ENCODE measurements around the gene ELN. TPM values are rescaled to one million over a fixed set of nuclear protein-coding genes. Genes with fewer than 3 reads are reported as not detected.

The ELN gene
- total and polyA plus RNA-seq, 9 of the 15 experiments (the other 6 are each of a cell fraction or from before 2014, with no cell fraction given): 0.20 TPM; not detected in 8

GRCh38 chr7:74094224-74095101 lies 66.5 kb downstream of the ELN start (continued):
- TF ChIP-seq CBX3 (IDR thresholded peaks at IDR 0.05; ENCODE audit: borderline replicate concordance in 1 of 2, low read length in 2 of 2): no peak; a peak in 1 of 3 replicates
- peak; percentile 18 for TF ChIP-seq PRDM10 (IDR thresholded peaks at IDR 0.05; ENCODE audit: partially characterized antibody)
- 0 out of 2 replicates have a peak, but pooled peaks have one; percentile 18 for TF ChIP-seq ZBTB2 (IDR thresholded peaks at IDR 0.05)
- 0 out of 4 replicates have a peak, but pooled peaks of 1 of the 2 experiments have one; percentile 11 for TF ChIP-seq HDAC1 (IDR thresholded peaks at IDR 0.05)
- no peak for TF ChIP-seq ZNF146 (CRISPR knock-in tag; IDR thresholded peaks at IDR 0.05; ENCODE audit: unreplicated experiment)
- no peak for TF ChIP-seq POLR2AphosphoS5 (IDR thresholded peaks at IDR 0.05; ENCODE audit: control insufficient read depth, insufficient read depth, low read depth, low read length)
- TF ChIP-seq CREM (IDR thresholded peaks at IDR 0.05; ENCODE audit: low read depth): peak; percentile 46; the same call in 1 of the 2 replicates
- no peak for TF ChIP-seq MLLT1 (IDR thresholded peaks at IDR 0.05)
- no peak for TF ChIP-seq ZBTB33 (CRISPR knock-in tag; IDR thresholded peaks at IDR 0.05)
- TF ChIP-seq FOSL1 (tag; conservative IDR thresholded peaks at IDR 0.05): peak; percentile 76
- peak; percentile 81 for TF ChIP-seq EGR1 (conservative IDR thresholded peaks at IDR 0.05)
- TF ChIP-seq BHLHE40 (IDR thresholded peaks at IDR 0.05; ENCODE audit: low read length): no peak
- no peak for TF ChIP-seq NFE2 (IDR thresholded peaks at IDR 0.05; ENCODE audit: low read depth)
- 0 out of 2 replicates have a peak, but pooled peaks have one; percentile 24 for TF ChIP-seq ZNF766 (CRISPR knock-in tag; conservative IDR thresholded peaks at IDR 0.05)
- TF ChIP-seq JUN (IDR thresholded peaks at IDR 0.05; ENCODE audit: borderline replicate concordance, low read depth, low read length): peak; percentile 76
- TF ChIP-seq JUN (CRISPR knock-in tag; IDR thresholded peaks at IDR 0.05; ENCODE audit: borderline replicate concordance): no peak
- TF ChIP-seq YY1 (IDR thresholded peaks at IDR 0.05; ENCODE audit: borderline replicate concordance in 1 of 3, control insufficient read depth in 1 of 3, extremely low read depth in 1 of 3, insufficient read depth in 3 of 3, insufficient read length in 1 of 3, insufficient replicate concordance in 2 of 3, low read depth in 1 of 3, low read length in 2 of 3): no peak
